Ammon's horn (tissue), 1 donor: ENCODE measurements around the gene PHPT1.
"Not testable (repeated sequence)": the region's sequence is repeated elsewhere in the genome, so short reads cannot be mapped to it uniquely, and the experiment has no call there.

Source experiments
- DNase-seq: peaks from one replicate; pipeline ENCODE4 v3.0.0-alpha.2; 2016; ENCODE audit warnings: low spot score

PHPT1 gene

DNA sequence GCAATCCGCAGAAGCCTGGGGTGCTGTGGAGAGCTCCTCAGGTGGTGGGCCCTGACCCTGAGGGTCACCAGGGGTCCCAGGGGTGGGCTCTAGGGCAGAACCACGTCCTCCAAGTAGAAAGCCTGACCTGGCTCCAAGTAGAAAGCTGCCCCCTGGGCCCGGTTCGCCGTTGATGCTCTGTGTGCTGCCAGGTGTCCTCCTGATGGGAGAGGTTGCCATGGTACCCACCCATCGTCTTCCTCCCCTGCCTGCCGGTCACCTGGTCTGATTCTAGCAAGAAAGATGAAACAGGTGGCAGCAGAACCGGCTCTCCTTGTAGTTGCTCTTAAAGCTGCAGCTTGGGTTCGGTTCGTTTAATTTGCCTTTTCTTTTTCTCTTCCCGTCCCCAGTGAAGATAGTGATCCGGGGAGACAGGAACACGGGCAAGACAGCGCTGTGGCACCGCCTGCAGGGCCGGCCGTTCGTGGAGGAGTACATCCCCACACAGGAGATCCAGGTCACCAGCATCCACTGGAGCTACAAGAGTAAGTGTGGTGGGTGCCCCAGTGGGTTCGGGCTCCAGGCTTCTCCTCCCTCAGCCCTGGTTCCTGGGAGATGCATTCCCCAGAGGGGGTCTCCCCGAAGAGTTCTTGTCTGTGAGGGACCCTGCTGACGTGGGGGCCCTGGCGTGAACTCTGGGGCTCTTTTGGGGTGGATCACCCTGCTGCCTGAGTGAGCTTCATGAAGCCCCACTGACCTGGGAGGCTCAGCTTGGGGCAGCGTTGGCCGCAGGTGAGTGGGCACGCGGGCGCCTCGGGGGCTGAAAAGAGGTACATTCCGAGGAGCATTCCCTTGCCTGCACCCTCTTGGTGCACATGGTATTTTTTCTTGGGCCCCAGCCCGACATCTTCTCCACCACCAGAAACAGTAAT is 25.8 kb upstream of the PHPT1 start:
- DNase-seq = no peak

GRCh38 chr9:136824496-136825225 is 24.5 kb upstream of the PHPT1 start:
- DNase-seq = no peak

DNA sequence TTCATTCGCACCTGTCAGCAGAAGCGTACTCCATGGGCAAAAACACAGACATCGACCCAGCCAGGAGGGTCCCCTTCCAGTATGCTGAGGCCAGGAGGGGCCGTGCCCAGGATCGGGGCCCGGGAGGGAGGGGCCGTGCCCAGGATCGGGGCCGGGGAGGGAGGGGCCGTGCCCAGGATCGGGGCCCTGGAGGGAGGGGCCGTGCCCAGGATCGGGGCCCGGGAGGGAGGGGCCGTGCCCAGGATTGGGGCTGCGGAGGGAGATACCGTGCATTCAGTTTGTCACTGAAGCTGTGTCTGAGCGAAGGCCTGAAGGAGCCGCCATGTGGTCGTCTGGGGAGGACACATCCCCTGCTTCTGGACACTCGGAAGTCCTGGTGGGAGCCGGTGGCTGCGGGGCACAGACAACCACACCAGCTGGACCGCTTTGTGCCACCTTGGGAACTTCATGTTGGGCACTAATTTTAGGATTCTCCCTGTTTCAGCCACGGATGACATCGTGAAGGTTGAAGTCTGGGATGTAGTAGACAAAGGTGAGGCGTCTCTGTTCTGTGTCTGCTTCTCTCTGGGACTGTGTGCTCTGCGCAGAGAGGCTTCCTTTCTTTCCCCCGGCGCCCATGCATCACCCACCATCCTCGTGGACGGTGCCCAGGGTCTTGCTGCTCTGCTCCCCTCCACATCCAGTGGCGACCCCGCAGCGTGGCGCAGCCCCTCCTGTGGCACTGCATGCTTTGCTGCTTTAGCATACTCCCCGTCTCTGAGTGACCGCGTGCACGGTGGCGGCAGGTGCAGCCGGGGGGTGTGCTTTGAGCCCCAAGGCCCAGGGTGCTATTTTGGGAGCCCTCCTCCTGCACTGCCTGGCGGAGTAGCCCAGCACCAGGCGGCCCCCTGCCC is 23.7 kb upstream of the PHPT1 start:
- DNase-seq = no peak

DNA sequence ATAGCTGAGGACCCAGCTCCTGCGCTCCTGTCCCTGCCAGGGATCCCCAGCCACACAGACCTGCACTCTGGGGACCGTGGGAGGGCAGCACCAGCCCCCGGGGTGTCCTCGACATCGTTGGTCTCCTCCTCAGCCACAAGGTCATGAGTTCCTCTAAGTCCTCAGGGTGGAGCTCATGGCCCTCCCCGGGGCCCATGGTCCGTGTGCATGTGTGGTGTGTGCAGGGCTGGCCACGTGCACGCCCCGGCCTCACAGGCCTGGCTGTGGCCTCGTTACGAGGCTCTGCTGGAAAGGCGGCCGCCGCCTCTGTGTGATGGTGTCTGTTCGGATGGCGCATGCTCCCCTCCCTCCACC is 23.0 kb upstream of the PHPT1 start:
- no peak for DNase-seq

GRCh38 chr9:136826703-136827582 is 22.3 kb upstream of the PHPT1 start:
- DNase-seq = no peak

GRCh38 chr9:136827794-136828473 is 21.3 kb upstream of the PHPT1 start:
- DNase-seq = no peak

GRCh38 chr9:136828474-136829140 is 20.6 kb upstream of the PHPT1 start:
- no peak for DNase-seq

DNA sequence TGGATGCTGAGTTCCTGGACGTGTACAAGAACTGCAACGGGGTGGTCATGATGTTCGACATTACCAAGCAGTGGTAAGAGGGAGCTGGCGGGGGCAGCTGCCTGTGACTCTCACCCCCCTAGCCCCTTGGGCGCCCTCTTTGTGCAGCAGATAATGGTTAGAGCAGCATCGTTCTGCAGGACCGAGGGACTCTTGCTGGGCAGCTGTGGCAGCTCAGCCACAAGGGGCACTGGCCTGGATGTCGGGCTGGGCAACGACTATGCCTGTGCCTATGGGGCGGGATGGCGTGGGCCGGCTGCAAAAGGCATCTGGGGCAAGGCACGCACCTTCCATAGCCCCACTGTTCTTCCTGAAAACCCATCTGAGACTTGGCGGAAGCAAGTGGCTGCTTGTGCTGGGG is 19.8 kb upstream of the PHPT1 start:
- DNase-seq = no peak

- DNase-seq = no peak
Measured at GRCh38 chr9:136829981-136830885, 19.0 kb upstream of the PHPT1 start.

GRCh38 chr9:136831002-136831719 is 18.0 kb upstream of the PHPT1 start:
- DNase-seq = no peak

DNA sequence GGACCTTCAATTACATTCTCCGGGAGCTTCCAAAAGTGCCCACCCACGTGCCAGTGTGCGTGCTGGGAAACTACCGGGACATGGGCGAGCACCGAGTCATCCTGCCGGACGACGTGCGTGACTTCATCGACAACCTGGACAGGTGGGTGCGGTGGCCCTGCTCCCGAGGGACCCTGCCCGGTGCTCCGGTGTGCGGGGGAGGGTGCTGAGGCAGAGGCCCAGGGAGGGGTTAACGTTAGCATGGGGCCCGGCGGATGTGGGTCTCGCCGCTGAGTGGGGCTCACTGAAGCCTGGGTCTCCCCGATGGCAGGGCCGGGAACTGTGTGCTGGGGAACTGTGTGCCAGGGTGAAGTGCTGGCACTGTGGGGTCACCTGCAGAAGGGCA is 17.5 kb upstream of the PHPT1 start:
- no peak for DNase-seq

- no peak for DNase-seq
Measured at GRCh38 chr9:136832581-136832980, 16.6 kb upstream of the PHPT1 start.

- not testable (repeated sequence) for DNase-seq
Measured at GRCh38 chr9:136833381-136834048, 15.7 kb upstream of the PHPT1 start.

DNA sequence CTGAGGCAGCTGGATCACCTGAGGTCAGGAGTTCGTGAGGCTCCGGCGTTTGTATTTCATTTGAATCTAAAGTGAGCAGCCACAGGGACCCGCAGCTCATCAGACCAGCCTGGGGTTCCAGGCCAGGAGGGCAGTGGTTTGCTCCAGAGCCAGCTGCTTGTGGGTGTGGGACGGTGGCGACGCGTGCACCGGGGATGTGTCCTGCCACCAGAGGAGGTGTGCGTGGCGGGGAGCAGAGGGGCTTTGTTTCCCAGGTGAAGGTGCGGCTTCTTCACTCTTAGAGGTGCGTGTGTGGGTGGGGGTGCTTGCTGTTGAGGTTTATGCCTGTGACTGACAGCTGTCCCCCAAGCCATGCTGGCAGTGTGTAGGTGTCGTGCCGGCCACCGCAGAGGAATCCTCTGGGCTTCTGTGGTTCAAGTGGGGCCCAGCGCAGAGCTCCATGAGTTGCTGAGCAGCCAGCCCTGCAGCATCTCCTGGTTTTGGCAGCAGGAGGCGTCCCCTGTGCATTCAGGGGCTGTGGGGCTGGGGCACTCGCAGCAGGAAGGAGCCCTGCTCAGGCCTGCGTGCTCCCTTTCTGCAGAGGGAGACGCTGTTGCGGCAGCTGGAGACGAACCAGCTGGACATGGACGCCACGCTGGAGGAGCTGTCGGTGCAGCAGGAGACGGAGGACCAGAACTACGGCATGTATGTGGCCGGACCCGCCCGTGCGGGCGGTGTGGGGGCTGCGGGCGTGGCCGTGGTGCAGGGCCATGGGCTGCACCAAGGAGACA is 13.9 kb upstream of the PHPT1 start:
- no peak for DNase-seq

DNA sequence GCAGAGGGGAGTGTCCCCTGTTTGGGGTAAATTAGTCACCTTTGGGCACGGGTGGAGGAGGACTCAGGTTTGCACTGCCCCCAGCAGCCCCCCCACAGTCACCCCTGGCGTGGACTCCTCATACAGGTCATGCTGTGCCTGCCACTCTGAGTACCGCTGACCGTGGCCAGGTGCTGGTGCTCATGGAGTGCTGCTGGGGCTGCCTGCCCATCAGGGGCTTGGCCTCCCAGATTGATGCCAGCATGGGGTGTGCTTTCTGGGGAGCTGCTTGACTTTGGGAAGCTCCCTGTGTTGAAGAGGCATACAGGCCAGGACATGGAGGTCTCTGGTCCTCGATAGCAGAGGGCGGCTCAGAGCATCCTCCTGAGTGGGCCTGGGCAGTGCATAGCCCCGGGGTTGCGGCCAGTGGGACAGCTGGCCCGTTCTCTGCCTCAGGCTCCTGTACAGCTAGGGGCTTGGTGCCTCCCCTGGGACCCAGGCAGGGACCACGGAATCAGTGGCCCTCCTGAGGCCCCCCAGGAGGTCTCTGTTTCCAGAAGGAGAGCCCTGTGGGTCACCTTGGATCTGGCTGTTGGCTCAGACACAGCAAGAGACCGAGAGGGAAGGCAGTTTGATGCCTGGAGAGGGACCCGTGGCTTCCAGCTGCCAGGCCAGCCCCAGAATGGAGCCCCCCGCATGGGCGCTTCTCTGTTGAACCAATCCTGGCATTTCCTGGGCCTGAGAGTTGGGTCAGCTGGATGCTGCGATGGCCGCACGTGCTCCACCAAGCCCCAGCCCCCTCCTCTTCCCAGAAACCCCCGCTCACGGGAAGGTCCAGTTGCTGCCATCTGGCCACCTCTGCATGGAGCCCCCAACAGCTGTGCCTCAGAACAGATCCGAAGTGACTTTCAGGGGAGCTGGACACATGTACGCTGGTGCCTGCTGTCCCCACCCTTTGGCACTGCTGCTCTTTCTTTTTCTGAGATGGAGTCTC is 13.0 kb upstream of the PHPT1 start:
- no peak for DNase-seq
